ENCODE data around the gene COPZ2.

The COPZ2 gene

DNA sequence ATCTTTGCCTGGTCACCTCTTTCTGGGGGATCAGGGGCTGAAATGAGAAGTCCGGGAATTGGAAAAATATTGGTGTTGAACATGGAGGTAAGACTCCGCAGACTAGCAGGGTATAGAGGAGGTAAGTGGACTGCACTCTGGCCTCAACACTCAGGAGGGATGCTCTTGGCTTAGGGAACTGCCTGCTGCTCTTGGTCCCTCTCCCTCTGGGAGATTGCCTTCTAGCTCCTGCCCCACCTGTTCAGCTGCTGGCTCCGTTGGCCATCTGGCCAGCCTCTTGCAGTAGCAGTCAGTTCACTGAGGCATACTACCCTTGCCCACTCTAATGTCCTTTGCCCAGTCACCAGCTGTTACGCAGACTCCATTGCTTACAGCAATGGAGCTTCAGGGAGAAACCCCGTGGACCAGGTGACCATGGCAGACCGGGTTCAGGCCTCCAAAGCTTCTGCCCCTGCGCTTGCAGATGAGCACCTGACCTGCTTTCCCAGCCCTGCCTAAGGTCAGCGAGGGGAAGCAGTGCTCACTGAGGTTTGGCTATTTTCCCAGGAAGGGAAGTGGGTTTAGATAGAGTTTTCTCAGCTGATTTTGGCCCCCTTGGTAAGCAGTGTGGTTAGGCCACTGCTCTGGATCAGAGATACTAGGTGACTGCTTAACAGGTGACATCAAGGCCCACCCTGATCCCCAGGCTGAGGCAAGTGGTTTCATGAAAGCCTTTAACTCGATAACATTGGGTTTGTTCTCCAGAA is 54.8 kb downstream of the COPZ2 start:
- DNase-seq, result peak; percentile 50 to 72 (median 68)

DNA sequence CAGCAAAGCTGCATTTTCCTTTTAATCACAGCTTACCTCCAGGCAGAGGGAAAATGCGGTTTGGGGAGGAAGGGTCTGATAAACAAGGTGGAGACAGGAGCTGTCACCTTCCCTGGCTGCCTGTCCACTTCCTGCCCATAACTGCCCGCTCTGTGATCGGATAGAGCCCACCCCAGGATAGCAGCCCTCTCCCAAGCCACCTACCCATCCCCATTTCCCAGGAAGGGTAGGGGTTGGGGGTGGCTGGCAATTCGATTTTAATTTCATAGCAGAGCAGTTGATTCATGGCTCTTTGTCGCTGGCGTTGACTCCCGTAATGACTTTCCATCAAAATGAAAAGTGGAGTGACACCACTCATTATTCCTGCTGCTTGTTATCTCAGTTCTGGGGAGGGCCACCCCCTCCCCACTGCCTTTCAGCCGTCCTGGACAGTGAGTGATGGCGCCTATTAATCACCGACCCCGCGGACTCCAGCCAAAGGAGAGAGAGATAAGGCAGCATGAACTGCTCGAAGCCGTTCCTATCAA is 55.4 kb downstream of the COPZ2 start:
- DNase-seq, result no peak

DNA sequence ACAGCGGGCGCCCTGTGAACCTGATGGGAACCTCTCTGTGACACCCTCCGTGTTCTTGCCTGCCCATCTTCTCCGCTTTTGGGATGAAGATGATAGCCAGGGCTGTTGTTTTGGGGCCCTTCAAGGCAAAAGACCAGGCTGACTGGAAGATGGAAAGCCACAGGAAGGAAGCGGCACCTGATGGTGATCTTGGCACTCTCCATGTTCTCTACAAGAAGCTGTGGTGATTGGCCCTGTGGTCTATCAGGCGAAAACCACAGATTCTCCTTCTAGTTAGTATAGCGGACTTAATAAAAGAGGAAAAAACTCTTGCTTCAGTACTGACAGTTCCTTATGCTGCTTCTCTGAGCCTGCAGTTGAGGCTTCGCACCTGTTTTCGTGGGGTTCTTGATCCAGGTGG is 56.1 kb downstream of the COPZ2 start:
- DNase-seq, result peak in 2 of 4 experiments; percentile 46 to 47

DNA sequence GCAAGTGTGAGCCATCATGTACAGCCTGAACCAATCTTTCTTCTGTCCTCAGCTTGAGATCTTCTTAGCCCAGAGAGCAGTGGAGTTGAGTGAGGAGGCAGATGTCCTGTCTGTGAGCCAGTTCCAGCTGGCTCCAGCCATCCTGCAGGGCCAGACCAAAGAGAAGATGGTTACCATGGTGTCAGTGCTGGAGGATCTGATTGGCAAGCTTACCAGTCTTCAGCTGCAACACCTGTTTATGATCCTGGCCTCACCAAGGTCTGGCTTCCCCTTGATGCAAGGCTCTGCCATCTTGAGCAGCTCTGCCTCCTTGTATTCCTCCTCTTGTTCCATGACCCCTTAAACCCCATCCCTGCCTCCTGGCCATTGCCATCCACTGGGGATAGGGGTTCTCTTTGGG is 57.1 kb downstream of the COPZ2 start:
- no peak for DNase-seq

DNA sequence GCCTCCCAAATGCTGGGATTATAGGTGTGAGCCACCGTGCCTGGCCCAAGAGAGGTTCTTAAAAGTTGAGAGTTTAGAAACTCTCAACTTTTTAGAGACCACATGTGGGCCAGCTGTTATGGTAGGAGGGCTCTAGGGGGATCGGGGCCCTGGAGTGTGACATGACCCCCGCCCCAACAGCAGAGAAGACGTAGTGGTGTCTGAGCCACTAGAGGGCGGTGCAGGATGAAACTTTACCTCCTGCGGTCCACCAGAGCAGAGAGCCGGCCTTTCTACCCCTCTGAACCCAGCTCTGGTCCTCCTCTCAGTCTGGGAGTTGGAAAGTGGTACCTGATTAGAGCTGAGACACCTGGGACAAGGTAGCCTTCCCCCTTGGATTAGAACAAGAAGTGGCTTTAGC is 59.3 kb downstream of the COPZ2 start:
- peak; percentile 78 to 85 (median 80) for DNase-seq
